Lung microvascular endothelial cell (primary cell): Measurements from ENCODE around the gene DLG5. TPM values are rescaled to one million over a fixed set of nuclear protein-coding genes. Genes with fewer than 3 reads are reported as not detected.

Experiments
- DNase-seq, 2 donors: peaks; one replicate each; pipeline versions ENCODE4 v3.0.0 to v3.0.0-alpha.2; 2010; ENCODE audit warnings: low read depth in 2 of 2
- total RNA-seq: library from RNA; depleted of rRNA; stranded (reverse); fragments of >200 nt; gene quantifications from 2 replicates; pipeline ENCODE4 v1.2.1, GENCODE V29; 2014

The DLG5 gene
- total RNA-seq, 1 donor from 2014 or later: 6.9 TPM

DNA sequence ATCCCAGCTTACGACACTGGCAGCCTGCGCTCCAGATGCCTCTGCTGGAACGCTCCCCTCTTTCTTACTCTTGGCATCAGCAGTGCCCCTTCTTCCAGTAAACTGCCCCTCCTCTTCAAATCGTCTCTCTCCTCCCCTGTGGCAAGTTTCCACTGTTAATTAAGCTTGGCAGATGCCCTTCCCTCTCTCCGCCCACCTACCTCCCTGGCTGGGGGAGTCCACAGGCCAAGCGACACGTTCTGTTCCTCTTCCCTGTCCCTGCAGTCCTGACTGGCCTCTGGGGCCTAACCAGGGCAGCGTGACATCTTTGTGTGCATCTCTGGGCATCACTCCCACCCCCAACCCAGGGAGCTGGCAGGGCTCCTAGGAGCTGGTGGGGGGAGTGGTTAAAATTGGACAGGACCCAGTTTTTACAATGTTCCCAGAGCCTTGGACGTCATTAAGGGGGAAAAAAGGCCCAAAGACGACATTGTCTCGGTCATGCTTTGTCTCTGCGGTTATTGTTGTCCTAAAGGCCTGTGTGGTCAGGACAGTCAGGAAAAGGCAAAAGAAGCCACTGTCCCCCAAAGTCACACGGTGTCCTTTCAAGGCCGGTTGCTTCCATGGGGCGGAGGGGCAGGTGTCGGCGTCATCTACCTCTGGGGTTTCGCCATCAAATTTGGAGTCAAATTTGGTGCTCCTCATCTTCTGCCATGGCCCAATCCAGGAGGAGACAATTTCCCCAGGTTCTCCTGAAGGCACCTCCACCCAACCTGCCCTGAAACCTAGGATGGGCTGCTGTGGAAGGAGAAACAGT is 54.2 kb downstream of the DLG5 start:
- no peak for DNase-seq

DNA sequence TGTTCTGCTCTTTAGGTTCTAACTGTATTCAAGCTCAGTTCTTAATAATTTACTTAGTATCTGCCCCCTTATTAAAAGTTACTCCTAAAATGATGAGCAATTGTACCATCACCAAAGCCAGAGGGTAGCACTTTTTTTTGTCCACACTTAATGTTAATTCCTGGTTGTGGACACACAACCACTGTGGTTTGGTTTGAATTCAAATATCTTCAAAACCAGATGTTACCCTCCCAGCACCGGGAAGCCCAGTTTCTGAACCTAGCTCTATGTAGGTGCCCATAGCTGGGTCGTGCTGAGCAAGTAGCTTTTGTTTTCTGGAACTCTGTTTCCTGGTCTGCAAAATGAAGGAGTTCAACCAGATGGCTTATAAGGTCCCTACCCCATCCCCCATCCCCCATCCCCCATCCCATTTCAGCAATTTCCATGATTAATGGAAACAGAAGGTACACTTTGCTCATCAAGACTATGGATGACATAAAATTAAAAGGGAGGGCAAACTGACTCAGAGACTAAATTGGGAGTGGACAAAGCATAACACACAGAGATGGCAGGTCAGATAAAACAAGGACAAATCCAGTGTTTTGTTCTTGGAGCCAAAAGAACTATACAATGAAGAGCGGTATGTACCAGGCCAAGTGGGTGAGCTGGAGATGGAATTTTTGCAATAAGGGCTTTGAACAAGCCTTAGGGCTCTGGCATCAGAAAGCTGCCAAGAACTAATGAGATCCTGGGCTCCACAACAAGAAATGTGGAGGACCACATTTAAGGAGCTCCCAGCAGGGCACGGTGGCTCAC is 56.7 kb downstream of the DLG5 start:
- no peak for DNase-seq

GRCh38 chr10:77868523-77868922 is 58.0 kb downstream of the DLG5 start:
- DNase-seq: no peak

GRCh38 chr10:77867124-77867719 is 59.3 kb downstream of the DLG5 start:
- DNase-seq: no peak

DNA sequence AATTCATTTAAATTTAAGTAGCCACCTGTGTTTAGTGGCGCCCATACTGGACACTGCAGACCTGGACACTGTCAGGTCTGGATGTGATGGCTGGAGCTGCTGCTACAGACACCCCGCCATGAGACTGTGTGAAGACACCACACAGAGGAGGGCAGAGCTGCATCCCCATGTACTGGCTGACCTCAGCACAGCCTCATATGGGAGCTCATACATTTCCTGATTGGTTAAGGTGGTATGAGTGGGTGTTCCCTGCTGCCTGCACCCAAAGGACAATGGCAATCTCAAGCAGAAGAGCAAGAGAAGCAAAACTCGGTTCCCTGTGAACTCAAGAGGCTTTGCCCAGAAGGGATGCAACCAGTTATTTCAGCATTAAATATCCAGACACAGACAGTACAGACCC is 60.0 kb downstream of the DLG5 start:
- DNase-seq: no peak

DNA sequence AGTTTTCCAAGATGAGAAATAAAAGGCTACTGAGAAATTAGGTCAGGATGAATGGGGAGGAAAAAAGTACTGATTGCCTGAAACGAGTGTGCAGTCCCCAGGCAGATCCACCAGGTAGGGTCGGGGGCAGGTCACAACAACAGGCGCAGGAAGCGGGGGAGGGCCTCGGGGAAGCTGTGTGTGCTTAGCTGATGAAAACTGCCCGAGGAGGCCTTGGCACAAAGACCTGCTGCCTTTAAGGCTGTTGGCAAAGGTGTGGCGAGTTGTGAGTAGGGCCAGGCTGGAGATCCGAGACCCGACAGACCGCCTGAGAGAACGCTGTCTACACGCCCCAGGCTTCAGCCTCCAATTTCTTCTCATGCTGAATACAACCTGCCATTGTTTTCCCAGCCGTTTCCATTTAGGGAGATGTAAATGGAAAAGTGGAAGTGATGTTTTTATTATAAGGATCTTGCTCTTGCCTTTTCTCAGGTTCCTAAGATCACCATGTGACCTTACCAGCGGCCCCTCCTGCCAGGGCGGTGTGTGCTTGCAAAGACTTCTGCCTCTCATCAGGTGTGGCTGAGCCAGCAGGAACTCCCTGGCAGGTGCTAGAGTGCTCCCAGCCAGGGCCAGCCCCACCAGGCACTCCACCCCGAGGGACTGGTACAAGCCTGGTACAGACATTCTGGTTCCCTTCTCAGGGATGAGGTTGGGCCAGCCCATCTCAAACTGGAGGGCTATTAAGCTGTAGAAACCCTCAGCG is 60.8 kb downstream of the DLG5 start:
- DNase-seq: peak in 1 of 2 donors; percentile 58

- no peak for DNase-seq
These were observed 62.3 kb downstream of the DLG5 start for GRCh38 chr10:77864151-77864851.

GRCh38 chr10:77863446-77863845 is 63.1 kb downstream of the DLG5 start:
- DNase-seq: no peak

GRCh38 chr10:77862595-77862994 is 64.0 kb downstream of the DLG5 start:
- DNase-seq: no peak

- no peak for DNase-seq
These were observed 65.2 kb downstream of the DLG5 start for GRCh38 chr10:77861366-77861765.

DNA sequence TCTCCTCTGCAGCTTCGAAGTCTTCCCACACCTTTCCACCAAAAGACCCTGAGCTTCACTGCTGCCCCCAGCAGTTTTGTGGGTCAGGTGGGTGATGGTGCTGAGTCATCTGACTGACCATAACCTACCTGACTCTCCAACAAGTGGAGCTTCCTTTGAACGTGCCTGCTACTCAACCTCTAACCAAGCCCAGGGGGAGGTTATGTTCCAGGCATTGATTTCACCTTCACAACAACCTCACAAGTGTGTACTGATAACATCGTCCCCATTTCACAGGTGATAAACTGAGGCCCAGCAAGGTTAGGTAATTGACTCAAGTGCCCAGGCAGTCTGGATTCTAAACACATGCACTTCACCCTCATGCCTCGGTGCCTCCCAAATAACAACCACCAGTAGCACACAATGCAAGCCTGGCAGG is 66.7 kb downstream of the DLG5 start:
- no peak for DNase-seq

- no peak for DNase-seq
These were observed 67.2 kb downstream of the DLG5 start for GRCh38 chr10:77859200-77859864.

DNA sequence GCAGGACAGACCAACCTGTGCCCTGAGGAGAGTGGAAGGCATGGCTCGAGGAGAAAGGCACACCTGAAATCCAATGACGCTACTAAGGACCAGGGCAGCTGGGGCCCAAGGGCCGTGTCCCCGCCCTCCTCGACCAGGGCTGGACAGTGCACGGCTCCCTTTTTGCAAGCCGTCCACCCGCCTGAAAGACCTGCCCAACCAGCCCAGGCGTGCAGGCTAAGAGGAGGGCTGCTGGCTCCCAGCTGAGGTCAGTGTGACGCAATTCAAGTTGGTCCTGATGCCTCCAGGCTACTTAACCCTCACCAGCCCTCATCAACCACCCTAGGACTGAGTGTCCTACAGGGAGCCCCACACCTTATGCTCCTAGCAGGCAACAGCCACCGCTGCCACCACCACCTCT is 69.3 kb downstream of the DLG5 start:
- no peak for DNase-seq

DNA sequence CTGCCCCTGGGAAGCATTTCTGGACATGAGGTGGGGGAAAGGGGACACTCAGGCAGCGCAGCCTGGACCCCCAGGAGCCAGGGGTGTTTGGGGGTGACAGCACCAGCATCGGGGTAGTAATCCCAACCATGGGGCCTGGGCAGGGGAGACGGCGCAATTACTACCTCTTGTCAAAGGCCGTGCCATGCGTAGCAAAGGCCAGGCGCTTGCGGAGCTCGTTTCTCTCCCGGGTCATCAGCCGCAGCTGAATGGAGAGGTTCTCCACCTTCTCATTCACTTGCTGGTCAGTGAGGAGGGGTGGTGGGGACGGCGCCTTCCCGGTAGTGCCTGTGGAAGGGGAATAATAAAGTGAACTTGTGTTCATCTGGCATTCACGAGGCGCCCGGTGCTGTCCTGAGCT is 70.0 kb downstream of the DLG5 start:
- no peak for DNase-seq

GRCh38 chr10:77855404-77856155 is 71.0 kb downstream of the DLG5 start:
- DNase-seq: no peak

GRCh38 chr10:77854115-77854514 is 72.4 kb downstream of the DLG5 start:
- no peak for DNase-seq

- DNase-seq: no peak
These were observed 73.3 kb downstream of the DLG5 start for GRCh38 chr10:77853256-77853655.

DNA sequence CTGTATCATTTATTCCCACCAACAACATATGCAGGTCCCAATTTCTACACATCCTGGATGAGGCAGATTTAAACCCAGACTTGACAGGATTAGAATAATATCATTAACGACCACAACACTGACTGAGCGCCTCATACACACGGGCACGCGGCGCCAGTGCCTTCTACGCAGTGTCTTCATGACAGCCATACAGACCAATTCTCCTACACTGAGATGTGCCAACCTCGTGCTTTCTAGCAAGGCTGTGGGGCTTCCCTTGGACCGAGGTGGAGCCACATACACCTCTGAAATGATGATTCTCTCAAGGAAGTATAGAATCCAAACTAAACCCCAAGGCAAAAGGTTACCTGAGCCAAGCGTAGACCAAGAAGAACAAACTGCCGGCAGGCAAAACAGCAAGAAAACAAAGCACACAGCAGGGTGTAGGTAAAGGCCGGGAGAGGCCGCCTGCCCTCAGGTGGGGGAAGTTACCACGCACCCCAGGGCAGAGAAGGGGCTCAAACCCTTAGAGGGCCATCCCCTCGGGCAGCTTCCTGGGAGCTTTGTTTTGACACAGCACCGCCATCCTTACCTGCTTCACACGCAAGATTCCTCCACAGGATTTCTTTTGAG is 75.8 kb downstream of the DLG5 start:
- no peak for DNase-seq

- no peak for DNase-seq
These were observed 77.4 kb downstream of the DLG5 start for GRCh38 chr10:77849039-77849664.
